K562 (cell line): Measurements from ENCODE around the gene MAP7D1. TPM values are rescaled to one million over a fixed set of nuclear protein-coding genes. Genes with fewer than 3 reads are reported as not detected.

Experiments
- E2F4 ChIP-seq: sonication (generic); formaldehyde crosslinking; IDR thresholded peaks from 2 replicates; pipeline ENCODE4 v1.8.0; 2022; ENCODE audit warnings: mild to moderate bottlenecking, low read depth, missing genetic modification reagents
- FOXK2 ChIP-seq, 2 experiments: fragments of 450-650 bp; IDR thresholded peaks in 1 of 2; conservative IDR thresholded peaks in 1 of 2; 2 replicates each; pipeline ENCODE4 v1.6.1; 2016; ENCODE audit warnings: low read depth in 2 of 2, mild to moderate bottlenecking in 1 of 2
- RFX5 ChIP-seq: IDR thresholded peaks from 2 replicates; pipeline ENCODE4 v1.6.1; 2011; ENCODE audit warnings: low read depth, mild to moderate bottlenecking, improper control_type of control experiment, low read length
- RNF219 ChIP-seq: fragments of 250-450 bp; sonication (Bioruptor Pico); IDR thresholded peaks from 2 replicates; pipeline ENCODE4 v1.5.0; 2022; ENCODE audit warnings: mild to moderate bottlenecking
- ZBED1 ChIP-seq: IDR thresholded peaks from 2 replicates; pipeline ENCODE4 v1.6.1; 2014
- ZNF24 ChIP-seq: fragments of 450-650 bp; IDR thresholded peaks from 2 replicates; pipeline ENCODE4 v1.6.1; 2016
- ZNF707 ChIP-seq: fragments of 250-450 bp; sonication (Bioruptor Pico); conservative IDR thresholded peaks from 2 replicates; pipeline ENCODE4 v1.8.0; 2022; ENCODE audit warnings: inconsistent platforms, mild to moderate bottlenecking, moderate library complexity
- polyA plus RNA-seq, 8 experiments: library from polyadenylated mRNA; depleted of rRNA in 4 of 8; stranded (reverse) in 5 of 8; unstranded in 3 of 8; fragments of >200 nt; fragmentation: Nextera tagmentation in 2 of 8; fragmentation: Illumina TruSeq in 1 of 8; extraction: Ambion mirVana in 2 of 8; extraction: Trizol in 1 of 8; gene quantifications; 2 replicates each; pipeline versions ENCODE4 v1.2.1 to v1.2.3, GENCODE V29; 2011 to 2014; ENCODE audit warnings: inconsistent platforms in 1 of 8, missing spikeins in 1 of 8
- total RNA-seq, 7 experiments: library from RNA; depleted of rRNA in 6 of 7; stranded (reverse); fragments of >200 nt in 6 of 7; fragmentation: Illumina TruSeq in 2 of 7; extraction: Trizol in 2 of 7; gene quantifications; 2 replicates each; pipeline versions ENCODE4 v1.2.1 to v1.2.3, GENCODE V29; 2011 to 2021; ENCODE audit warnings: low replicate concordance in 1 of 7
- TF ChIP-seq, protein P1 (sequence below): fragments of 250-450 bp; sonication (Bioruptor Pico); IDR thresholded peaks from 2 replicates; pipeline ENCODE4 v1.5.0; 2020; ENCODE audit warnings: mild to moderate bottlenecking
- TF ChIP-seq, protein P2 (sequence below): fragments of 450-650 bp; IDR thresholded peaks from 2 replicates; pipeline ENCODE4 v1.7.0; 2016; ENCODE audit warnings: borderline replicate concordance
- TF ChIP-seq, protein P3 (sequence below): fragments of 250-450 bp; sonication (Bioruptor Pico); IDR thresholded peaks from 2 replicates; pipeline ENCODE4 v1.4.0; 2020
- TF ChIP-seq, protein P4 (sequence below): fragments of 250-450 bp; sonication (Bioruptor Pico); IDR thresholded peaks from 2 replicates; pipeline ENCODE4 v1.4.0; 2020; ENCODE audit warnings: mild to moderate bottlenecking, moderate library complexity, borderline replicate concordance

Gene MAP7D1
- total and polyA plus RNA-seq, 9 of the 15 experiments (the other 6 are each of a cell fraction or from before 2014, with no cell fraction given): 3.6 to 108 (median 34.5) TPM

GRCh38 chr1:36149237-36149972 is 6.6 kb upstream of the MAP7D1 start, which contains the start of gene TRAPPC3 (continued):
- TF ChIP-seq, protein P1, sequence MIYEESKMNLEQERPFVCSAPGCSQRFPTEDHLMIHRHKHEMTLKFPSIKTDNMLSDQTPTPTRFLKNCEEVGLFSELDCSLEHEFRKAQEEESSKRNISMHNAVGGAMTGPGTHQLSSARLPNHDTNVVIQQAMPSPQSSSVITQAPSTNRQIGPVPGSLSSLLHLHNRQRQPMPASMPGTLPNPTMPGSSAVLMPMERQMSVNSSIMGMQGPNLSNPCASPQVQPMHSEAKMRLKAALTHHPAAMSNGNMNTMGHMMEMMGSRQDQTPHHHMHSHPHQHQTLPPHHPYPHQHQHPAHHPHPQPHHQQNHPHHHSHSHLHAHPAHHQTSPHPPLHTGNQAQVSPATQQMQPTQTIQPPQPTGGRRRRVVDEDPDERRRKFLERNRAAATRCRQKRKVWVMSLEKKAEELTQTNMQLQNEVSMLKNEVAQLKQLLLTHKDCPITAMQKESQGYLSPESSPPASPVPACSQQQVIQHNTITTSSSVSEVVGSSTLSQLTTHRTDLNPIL (CRISPR knock-in tag): no peak
- TF ChIP-seq FOXK2 (conservative IDR thresholded peaks at IDR 0.05 in 1 of 2, IDR thresholded peaks at IDR 0.05 in 1 of 2; ENCODE audit: low read depth in 2 of 2) (peak; percentile 88 to 92), E2F4 (CRISPR knock-in tag) (peak; percentile 86), ZNF707 (CRISPR knock-in tag) (no peak), RNF219 (CRISPR knock-in tag) (no peak), ZNF24 (peak; percentile 72; the same call in 1 of the 2 replicates), RFX5 (no peak), ZBED1 (0 out of 2 replicates have a peak, but pooled peaks have one; percentile 86)
- TF ChIP-seq, protein P2, sequence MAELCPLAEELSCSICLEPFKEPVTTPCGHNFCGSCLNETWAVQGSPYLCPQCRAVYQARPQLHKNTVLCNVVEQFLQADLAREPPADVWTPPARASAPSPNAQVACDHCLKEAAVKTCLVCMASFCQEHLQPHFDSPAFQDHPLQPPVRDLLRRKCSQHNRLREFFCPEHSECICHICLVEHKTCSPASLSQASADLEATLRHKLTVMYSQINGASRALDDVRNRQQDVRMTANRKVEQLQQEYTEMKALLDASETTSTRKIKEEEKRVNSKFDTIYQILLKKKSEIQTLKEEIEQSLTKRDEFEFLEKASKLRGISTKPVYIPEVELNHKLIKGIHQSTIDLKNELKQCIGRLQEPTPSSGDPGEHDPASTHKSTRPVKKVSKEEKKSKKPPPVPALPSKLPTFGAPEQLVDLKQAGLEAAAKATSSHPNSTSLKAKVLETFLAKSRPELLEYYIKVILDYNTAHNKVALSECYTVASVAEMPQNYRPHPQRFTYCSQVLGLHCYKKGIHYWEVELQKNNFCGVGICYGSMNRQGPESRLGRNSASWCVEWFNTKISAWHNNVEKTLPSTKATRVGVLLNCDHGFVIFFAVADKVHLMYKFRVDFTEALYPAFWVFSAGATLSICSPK: no peak
- TF ChIP-seq, protein P3, sequence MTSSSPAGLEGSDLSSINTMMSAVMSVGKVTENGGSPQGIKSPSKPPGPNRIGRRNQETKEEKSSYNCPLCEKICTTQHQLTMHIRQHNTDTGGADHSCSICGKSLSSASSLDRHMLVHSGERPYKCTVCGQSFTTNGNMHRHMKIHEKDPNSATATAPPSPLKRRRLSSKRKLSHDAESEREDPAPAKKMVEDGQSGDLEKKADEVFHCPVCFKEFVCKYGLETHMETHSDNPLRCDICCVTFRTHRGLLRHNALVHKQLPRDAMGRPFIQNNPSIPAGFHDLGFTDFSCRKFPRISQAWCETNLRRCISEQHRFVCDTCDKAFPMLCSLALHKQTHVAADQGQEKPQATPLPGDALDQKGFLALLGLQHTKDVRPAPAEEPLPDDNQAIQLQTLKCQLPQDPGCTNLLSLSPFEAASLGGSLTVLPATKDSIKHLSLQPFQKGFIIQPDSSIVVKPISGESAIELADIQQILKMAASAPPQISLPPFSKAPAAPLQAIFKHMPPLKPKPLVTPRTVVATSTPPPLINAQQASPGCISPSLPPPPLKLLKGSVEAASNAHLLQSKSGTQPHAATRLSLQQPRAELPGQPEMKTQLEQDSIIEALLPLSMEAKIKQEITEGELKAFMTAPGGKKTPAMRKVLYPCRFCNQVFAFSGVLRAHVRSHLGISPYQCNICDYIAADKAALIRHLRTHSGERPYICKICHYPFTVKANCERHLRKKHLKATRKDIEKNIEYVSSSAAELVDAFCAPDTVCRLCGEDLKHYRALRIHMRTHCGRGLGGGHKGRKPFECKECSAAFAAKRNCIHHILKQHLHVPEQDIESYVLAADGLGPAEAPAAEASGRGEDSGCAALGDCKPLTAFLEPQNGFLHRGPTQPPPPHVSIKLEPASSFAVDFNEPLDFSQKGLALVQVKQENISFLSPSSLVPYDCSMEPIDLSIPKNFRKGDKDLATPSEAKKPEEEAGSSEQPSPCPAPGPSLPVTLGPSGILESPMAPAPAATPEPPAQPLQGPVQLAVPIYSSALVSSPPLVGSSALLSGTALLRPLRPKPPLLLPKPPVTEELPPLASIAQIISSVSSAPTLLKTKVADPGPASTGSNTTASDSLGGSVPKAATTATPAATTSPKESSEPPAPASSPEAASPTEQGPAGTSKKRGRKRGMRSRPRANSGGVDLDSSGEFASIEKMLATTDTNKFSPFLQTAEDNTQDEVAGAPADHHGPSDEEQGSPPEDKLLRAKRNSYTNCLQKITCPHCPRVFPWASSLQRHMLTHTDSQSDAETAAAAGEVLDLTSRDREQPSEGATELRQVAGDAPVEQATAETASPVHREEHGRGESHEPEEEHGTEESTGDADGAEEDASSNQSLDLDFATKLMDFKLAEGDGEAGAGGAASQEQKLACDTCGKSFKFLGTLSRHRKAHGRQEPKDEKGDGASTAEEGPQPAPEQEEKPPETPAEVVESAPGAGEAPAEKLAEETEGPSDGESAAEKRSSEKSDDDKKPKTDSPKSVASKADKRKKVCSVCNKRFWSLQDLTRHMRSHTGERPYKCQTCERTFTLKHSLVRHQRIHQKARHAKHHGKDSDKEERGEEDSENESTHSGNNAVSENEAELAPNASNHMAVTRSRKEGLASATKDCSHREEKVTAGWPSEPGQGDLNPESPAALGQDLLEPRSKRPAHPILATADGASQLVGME: no peak
- TF ChIP-seq, protein P4, sequence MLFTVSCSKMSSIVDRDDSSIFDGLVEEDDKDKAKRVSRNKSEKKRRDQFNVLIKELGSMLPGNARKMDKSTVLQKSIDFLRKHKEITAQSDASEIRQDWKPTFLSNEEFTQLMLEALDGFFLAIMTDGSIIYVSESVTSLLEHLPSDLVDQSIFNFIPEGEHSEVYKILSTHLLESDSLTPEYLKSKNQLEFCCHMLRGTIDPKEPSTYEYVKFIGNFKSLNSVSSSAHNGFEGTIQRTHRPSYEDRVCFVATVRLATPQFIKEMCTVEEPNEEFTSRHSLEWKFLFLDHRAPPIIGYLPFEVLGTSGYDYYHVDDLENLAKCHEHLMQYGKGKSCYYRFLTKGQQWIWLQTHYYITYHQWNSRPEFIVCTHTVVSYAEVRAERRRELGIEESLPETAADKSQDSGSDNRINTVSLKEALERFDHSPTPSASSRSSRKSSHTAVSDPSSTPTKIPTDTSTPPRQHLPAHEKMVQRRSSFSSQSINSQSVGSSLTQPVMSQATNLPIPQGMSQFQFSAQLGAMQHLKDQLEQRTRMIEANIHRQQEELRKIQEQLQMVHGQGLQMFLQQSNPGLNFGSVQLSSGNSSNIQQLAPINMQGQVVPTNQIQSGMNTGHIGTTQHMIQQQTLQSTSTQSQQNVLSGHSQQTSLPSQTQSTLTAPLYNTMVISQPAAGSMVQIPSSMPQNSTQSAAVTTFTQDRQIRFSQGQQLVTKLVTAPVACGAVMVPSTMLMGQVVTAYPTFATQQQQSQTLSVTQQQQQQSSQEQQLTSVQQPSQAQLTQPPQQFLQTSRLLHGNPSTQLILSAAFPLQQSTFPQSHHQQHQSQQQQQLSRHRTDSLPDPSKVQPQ (CRISPR knock-in tag): no peak
